ENCODE data around the gene FAM89A.
"Not testable (repeated sequence)": the region's sequence is repeated elsewhere in the genome, so short reads cannot be mapped to it uniquely, and the experiment has no call there.

The FAM89A gene

GRCh38 chr1:231016966-231017365 is 23.1 kb downstream of the FAM89A start:
- no peak for DNase-seq (ENCODE audit: low spot score)
- TF ChIP-seq CTCF (IDR thresholded peaks at IDR 0.05; ENCODE audit: extremely low read depth, insufficient read depth, missing control alignments): no peak
- in situ Hi-C loops (cut with MboI; ENCODE audit: low pct_unique_long_range_greater_than_20kb, low sequenced_read_pairs, unreplicated experiment): no loop called here

- in situ Hi-C loops (cut with MboI; ENCODE audit: low pct_unique_long_range_greater_than_20kb, low sequenced_read_pairs, unreplicated experiment): no loop called here
- no peak for DNase-seq (ENCODE audit: low spot score)
- no peak for TF ChIP-seq CTCF (IDR thresholded peaks at IDR 0.05; ENCODE audit: extremely low read depth, insufficient read depth, missing control alignments)
Measured at GRCh38 chr1:231016234-231016633, 23.8 kb downstream of the FAM89A start.

- no peak for DNase-seq (ENCODE audit: low spot score)
- no peak for TF ChIP-seq CTCF (IDR thresholded peaks at IDR 0.05; ENCODE audit: extremely low read depth, insufficient read depth, missing control alignments)
- in situ Hi-C loops (cut with MboI; ENCODE audit: low pct_unique_long_range_greater_than_20kb, low sequenced_read_pairs, unreplicated experiment): no loop called here
Measured at GRCh38 chr1:231013391-231014015, 26.6 kb downstream of the FAM89A start.

- no peak for TF ChIP-seq CTCF (IDR thresholded peaks at IDR 0.05; ENCODE audit: extremely low read depth, insufficient read depth, missing control alignments)
- no peak for DNase-seq (ENCODE audit: low spot score)
- in situ Hi-C loops (cut with MboI; ENCODE audit: low pct_unique_long_range_greater_than_20kb, low sequenced_read_pairs, unreplicated experiment): no loop called here
Measured at GRCh38 chr1:231011963-231012362, 28.1 kb downstream of the FAM89A start.

GRCh38 chr1:231011360-231011759 is 28.7 kb downstream of the FAM89A start:
- no peak for DNase-seq (ENCODE audit: low spot score)
- in situ Hi-C loops (cut with MboI; ENCODE audit: low pct_unique_long_range_greater_than_20kb, low sequenced_read_pairs, unreplicated experiment): no loop called here
- TF ChIP-seq CTCF (IDR thresholded peaks at IDR 0.05; ENCODE audit: extremely low read depth, insufficient read depth, missing control alignments): no peak

- DNase-seq (ENCODE audit: low spot score); in situ Hi-C loops (cut with MboI; ENCODE audit: low pct_unique_long_range_greater_than_20kb, low sequenced_read_pairs, unreplicated experiment): not testable (repeated sequence)
Measured at GRCh38 chr1:231007535-231007934, 32.5 kb downstream of the FAM89A start.

GRCh38 chr1:231001892-231002291 is 38.2 kb downstream of the FAM89A start:
- no peak for DNase-seq (ENCODE audit: low spot score)
- in situ Hi-C loops (cut with MboI; ENCODE audit: low pct_unique_long_range_greater_than_20kb, low sequenced_read_pairs, unreplicated experiment): no loop called here
- no peak for TF ChIP-seq CTCF (IDR thresholded peaks at IDR 0.05; ENCODE audit: extremely low read depth, insufficient read depth, missing control alignments)

All from GM13977 (cell line).